HEK293 (cell line): ENCODE results near the gene SLC1A1.

Experiments
- CTCF ChIA-PET: fragments of 350-600 bp; formaldehyde crosslinking; extraction: SDS; loops from one replicate; lab custom pipeline; 2021; ENCODE audit warnings: antibody characterized with exemption; lab: Yijun Ruan, JAX
- POLR2A ChIA-PET: fragments of 300-600 bp; formaldehyde crosslinking; extraction: SDS; loops from one replicate; lab custom pipeline; 2020; ENCODE audit warnings: antibody characterized with exemption, inconsistent platforms; lab: Yijun Ruan, JAX
- H3K27ac ChIP-seq: fragments of 200-500 bp; sonication (Bioruptor generic); 2 replicates; pipeline ENCODE4 v1.5.1; 2014; ENCODE audit warnings: low read depth, low read length, control low read depth, inconsistent platforms; ENCODE audit errors: extremely low read depth
- H3K36me3 ChIP-seq, 2 experiments: fragments of 200-500 bp in 1 of 2; sonication (Bioruptor generic) in 1 of 2; 1 replicate in 1 of 2; 2 replicates in 1 of 2; pipeline ENCODE4 v1.5.1; 2014 to 2017; ENCODE audit warnings: inconsistent platforms in 2 of 2, low read length in 2 of 2; ENCODE audit not compliant: control insufficient read depth in 2 of 2, insufficient read depth in 1 of 2
- H3K4me1 ChIP-seq: fragments of 200-500 bp; sonication (Bioruptor generic); 2 replicates; pipeline ENCODE4 v1.5.1; 2014; ENCODE audit warnings: mild to moderate bottlenecking, low read length, inconsistent platforms; ENCODE audit not compliant: control insufficient read depth, insufficient read depth
- H3K4me3 ChIP-seq: 2 replicates; pipeline ENCODE4 v1.5.1; 2011; ENCODE audit warnings: low read depth, mild to moderate bottlenecking, control low read depth, low read length, moderate library complexity
- H3K9me3 ChIP-seq: fragments of 200-500 bp; sonication (Bioruptor generic); 2 replicates; pipeline ENCODE4 v1.5.1; 2014; ENCODE audit warnings: low read depth, low read length, inconsistent platforms; ENCODE audit not compliant: control insufficient read depth, insufficient read depth
- EGR2 ChIP-seq: fragments of 450-650 bp; formaldehyde crosslinking; IDR thresholded peaks from 2 replicates; pipeline ENCODE4 v1.5.1; 2016; ENCODE audit warnings: low read depth, missing biosample characterization, missing genetic modification characterization
- GLI2 ChIP-seq: fragments of 450-650 bp; formaldehyde crosslinking; IDR thresholded peaks from 2 replicates; pipeline ENCODE4; 2017; ENCODE audit warnings: missing biosample characterization, missing genetic modification characterization, low read depth, borderline replicate concordance
- IKZF3 ChIP-seq: fragments of 450-650 bp; IDR thresholded peaks from 2 replicates; pipeline ENCODE4 v1.5.0; 2018; ENCODE audit warnings: missing biosample characterization, mild to moderate bottlenecking, missing genetic modification characterization, moderate library complexity
- MYNN ChIP-seq: fragments of 450-650 bp; formaldehyde crosslinking; IDR thresholded peaks from 2 replicates; pipeline ENCODE4 v1.5.1; 2016; ENCODE audit warnings: missing biosample characterization, missing genetic modification characterization, borderline replicate concordance
- OVOL3 ChIP-seq: fragments of 450-650 bp; formaldehyde crosslinking; IDR thresholded peaks from 2 replicates; pipeline ENCODE4 v1.5.1; 2016; ENCODE audit warnings: missing biosample characterization, missing genetic modification characterization
- PBX3 ChIP-seq: sonication (generic); formaldehyde crosslinking; IDR thresholded peaks from 2 replicates; pipeline ENCODE4 v1.8.1; 2022; ENCODE audit warnings: mild to moderate bottlenecking, moderate library complexity, missing genetic modification reagents
- SALL2 ChIP-seq: fragments of 450-650 bp; formaldehyde crosslinking; IDR thresholded peaks from 2 replicates; pipeline ENCODE4 v1.5.0; 2017; ENCODE audit warnings: missing biosample characterization, mild to moderate bottlenecking, missing genetic modification characterization, borderline replicate concordance
- ZBTB10 ChIP-seq: fragments of 450-650 bp; formaldehyde crosslinking; IDR thresholded peaks from 2 replicates; pipeline ENCODE4 v1.5.1; 2016; ENCODE audit warnings: missing biosample characterization, missing genetic modification characterization
- ZFHX2 ChIP-seq: fragments of 450-650 bp; formaldehyde crosslinking; conservative IDR thresholded peaks from 2 replicates; pipeline ENCODE4 v1.5.1; 2016; ENCODE audit warnings: missing biosample characterization, missing genetic modification characterization
- ZNF184 ChIP-seq: fragments of 450-650 bp; IDR thresholded peaks from 2 replicates; pipeline ENCODE4 v1.5.1; 2018; ENCODE audit warnings: missing biosample characterization, mild to moderate bottlenecking, missing genetic modification characterization
- ZNF23 ChIP-seq: fragments of 450-650 bp; formaldehyde crosslinking; IDR thresholded peaks from 2 replicates; pipeline ENCODE4 v1.5.1; 2016; ENCODE audit warnings: missing biosample characterization, missing genetic modification characterization, borderline replicate concordance
- ZNF26 ChIP-seq: fragments of 450-650 bp; formaldehyde crosslinking; IDR thresholded peaks from 2 replicates; pipeline ENCODE4 v1.5.1; 2016; ENCODE audit warnings: missing biosample characterization, missing genetic modification characterization
- ZNF354C ChIP-seq: fragments of 450-650 bp; formaldehyde crosslinking; IDR thresholded peaks from 2 replicates; pipeline ENCODE4 v1.5.1; 2016; ENCODE audit warnings: missing biosample characterization, missing genetic modification characterization, low read depth, borderline replicate concordance
- ZNF473 ChIP-seq: fragments of 450-650 bp; formaldehyde crosslinking; IDR thresholded peaks from 2 replicates; pipeline ENCODE4 v1.5.1; 2017; ENCODE audit warnings: missing biosample characterization, missing genetic modification characterization
- ZNF560 ChIP-seq: fragments of 450-650 bp; formaldehyde crosslinking; IDR thresholded peaks from 2 replicates; pipeline ENCODE4 v1.5.1; 2017; ENCODE audit warnings: missing biosample characterization, missing genetic modification characterization, borderline replicate concordance
- ZNF585B ChIP-seq: fragments of 450-650 bp; formaldehyde crosslinking; IDR thresholded peaks from 2 replicates; pipeline ENCODE4 v1.5.1; 2016; ENCODE audit warnings: missing biosample characterization, missing genetic modification characterization
- ZNF596 ChIP-seq: fragments of 450-650 bp; IDR thresholded peaks from 2 replicates; pipeline ENCODE4 v1.5.0; 2018; ENCODE audit warnings: missing biosample characterization, mild to moderate bottlenecking, missing genetic modification characterization, moderate library complexity
- ZNF639 ChIP-seq: fragments of 450-650 bp; formaldehyde crosslinking; IDR thresholded peaks from 2 replicates; pipeline ENCODE4 v1.5.1; 2016; ENCODE audit warnings: missing biosample characterization, missing genetic modification characterization
- ZNF776 ChIP-seq: fragments of 450-650 bp; formaldehyde crosslinking; IDR thresholded peaks from 2 replicates; pipeline ENCODE4 v1.5.0; 2017; ENCODE audit warnings: missing biosample characterization, missing genetic modification characterization, borderline replicate concordance
- ZSCAN23 ChIP-seq: fragments of 450-650 bp; formaldehyde crosslinking; IDR thresholded peaks from 2 replicates; pipeline ENCODE4 v1.5.1; 2016; ENCODE audit warnings: missing biosample characterization, missing genetic modification characterization
- TF ChIP-seq, protein P1 (sequence below): fragments of 450-650 bp; formaldehyde crosslinking; IDR thresholded peaks from 2 replicates; pipeline ENCODE4 v1.5.1; 2016; ENCODE audit warnings: missing biosample characterization, missing genetic modification characterization

Gene SLC1A1

DNA sequence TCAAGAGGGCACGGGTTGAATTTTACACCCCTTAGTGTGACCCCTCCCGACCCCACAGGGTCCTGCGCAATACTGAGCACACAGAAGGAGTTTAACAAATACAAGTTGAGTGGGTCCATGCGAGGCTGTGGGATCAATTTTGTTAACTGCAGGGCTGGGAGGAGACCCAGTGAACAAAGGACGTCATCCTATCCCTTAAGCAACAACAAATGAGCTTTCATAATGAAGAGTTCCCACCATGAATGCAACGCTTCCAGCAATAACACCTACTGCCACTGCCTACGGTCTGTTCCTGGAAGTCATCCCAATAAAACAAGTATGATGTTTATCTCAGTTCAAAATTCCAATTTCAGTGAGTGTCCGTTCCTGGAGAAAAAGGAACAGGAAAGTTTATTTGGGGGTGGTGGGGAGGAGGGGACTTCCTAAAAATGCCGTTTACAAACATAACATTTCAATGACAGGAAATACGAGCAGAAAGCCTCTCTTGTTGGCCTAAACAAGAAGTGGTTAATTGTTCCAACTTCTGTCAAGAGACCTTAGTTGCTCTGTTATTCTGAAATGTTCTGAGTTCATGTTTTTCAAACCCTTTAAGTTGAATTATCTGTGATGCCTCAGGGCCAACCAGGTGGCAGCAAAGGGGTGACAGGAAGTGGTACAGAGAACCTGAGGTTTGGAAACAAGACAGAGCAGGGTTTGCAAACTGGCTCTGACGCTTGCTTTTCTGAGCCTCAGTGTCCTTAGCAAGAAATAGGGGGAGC is 106.1 kb downstream of the SLC1A1 start:
- Histone ChIP-seq H3K9me3 (no peaks in the 10 kb centered on the region), H3K36me3 (no peaks in the 10 kb centered on the region), H3K4me3 (no peak overlapping the region), H3K27ac (no peak overlapping the region), H3K4me1 (peaks cover 2% of the 10 kb centered on the region; the same call in 1 of the 2 replicates)
- TF ChIP-seq PBX3 (CRISPR knock-in tag) (no peak), EGR2 (0 out of 2 replicates have a peak, but pooled peaks have one; percentile 12), ZNF473 (tag by site-specific recombination) (no peak), ZNF585B (tag by site-specific recombination) (no peak), ZNF560 (no peak), ZFHX2 (tag by site-specific recombination) (peak; percentile 44; the same call in 1 of the 2 replicates)
- CTCF ChIA-PET = interaction anchor here (0.6 to 1.6 kb wide), 2 partner anchors 43 to 162 kb away, joined by 3 to 5 read pairs; no protein-coding TSS in a partner anchor
- POLR2A ChIA-PET = no interaction called here

GRCh38 chr9:4600368-4600767 is 110.1 kb downstream of the SLC1A1 start:
- Histone ChIP-seq H3K27ac (no peak overlapping the region), H3K9me3 (no peaks in the 10 kb centered on the region), H3K4me3 (no peak overlapping the region), H3K4me1 (peaks cover 2% of the 10 kb centered on the region; the same call in 1 of the 2 replicates), H3K36me3 (peaks cover 0 to 16% of the 10 kb centered on the region in 2 experiments; a peak in 1 of 3 replicates)
- CTCF ChIA-PET = interaction anchor here (0.8 kb wide), 2 partner anchors 9 to 40 kb away, joined by 3 read pairs; no protein-coding TSS in a partner anchor
- POLR2A ChIA-PET = no interaction called here
- TF ChIP-seq ZNF596 (tag by site-specific recombination) (0 out of 2 replicates have a peak, but pooled peaks have one; percentile 52), MYNN (tag by site-specific recombination) (no peak), SALL2 (tag by site-specific recombination) (no peak)

- H3K9me3 ChIP-seq = no peaks in the 10 kb centered on the region
- POLR2A ChIA-PET = no interaction called here
- CTCF ChIA-PET = interaction anchor here (0.5 to 2.9 kb wide), 22 partner anchors 9 to 384 kb away, joined by 3 to 33 read pairs (median 4); partner anchors contain the start of gene SLC1A1
- TF ChIP-seq ZNF26 = no peak
- TF ChIP-seq ZNF560 = no peak
- no peak for TF ChIP-seq ZNF776 (tag by site-specific recombination)
- TF ChIP-seq ZNF639 (tag by site-specific recombination) = no peak
- TF ChIP-seq, protein P1, sequence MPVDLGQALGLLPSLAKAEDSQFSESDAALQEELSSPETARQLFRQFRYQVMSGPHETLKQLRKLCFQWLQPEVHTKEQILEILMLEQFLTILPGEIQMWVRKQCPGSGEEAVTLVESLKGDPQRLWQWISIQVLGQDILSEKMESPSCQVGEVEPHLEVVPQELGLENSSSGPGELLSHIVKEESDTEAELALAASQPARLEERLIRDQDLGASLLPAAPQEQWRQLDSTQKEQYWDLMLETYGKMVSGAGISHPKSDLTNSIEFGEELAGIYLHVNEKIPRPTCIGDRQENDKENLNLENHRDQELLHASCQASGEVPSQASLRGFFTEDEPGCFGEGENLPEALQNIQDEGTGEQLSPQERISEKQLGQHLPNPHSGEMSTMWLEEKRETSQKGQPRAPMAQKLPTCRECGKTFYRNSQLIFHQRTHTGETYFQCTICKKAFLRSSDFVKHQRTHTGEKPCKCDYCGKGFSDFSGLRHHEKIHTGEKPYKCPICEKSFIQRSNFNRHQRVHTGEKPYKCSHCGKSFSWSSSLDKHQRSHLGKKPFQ (tag by site-specific recombination) = no peak
- no peak for TF ChIP-seq ZNF23 (tag by site-specific recombination)
- TF ChIP-seq IKZF3 = no peak
- TF ChIP-seq ZBTB10 (tag by site-specific recombination) = no peak
- no peak for TF ChIP-seq GLI2 (tag by site-specific recombination)
- TF ChIP-seq ZNF354C (tag by site-specific recombination) = no peak
- TF ChIP-seq ZNF184 (tag by site-specific recombination) = no peak
- no peak for TF ChIP-seq OVOL3 (tag by site-specific recombination)
- no peak for TF ChIP-seq ZSCAN23 (tag by site-specific recombination)
These were observed 113.6 kb downstream of the SLC1A1 start for GRCh38 chr9:4603830-4604229.

More at GRCh38 chr9:4603830-4604229, 113.6 kb downstream of the SLC1A1 start:
- Histone ChIP-seq H3K4me3 (no peak overlapping the region), H3K36me3 (peaks cover 0 to 16% of the 10 kb centered on the region in 2 experiments; a peak in 1 of 3 replicates), H3K4me1 (no peaks in the 10 kb centered on the region), H3K27ac (no peak overlapping the region)
